ENCODE measurements around the gene RAB3GAP2. TPM values are rescaled to one million over a fixed set of nuclear protein-coding genes. Genes with fewer than 3 reads are reported as not detected.
"Not testable (repeated sequence)": the region's sequence is repeated elsewhere in the genome, so short reads cannot be mapped to it uniquely, and the experiment has no call there.

The RAB3GAP2 gene
- total RNA-seq, 1 donor from 2014 or later: 51.2 TPM

DNA sequence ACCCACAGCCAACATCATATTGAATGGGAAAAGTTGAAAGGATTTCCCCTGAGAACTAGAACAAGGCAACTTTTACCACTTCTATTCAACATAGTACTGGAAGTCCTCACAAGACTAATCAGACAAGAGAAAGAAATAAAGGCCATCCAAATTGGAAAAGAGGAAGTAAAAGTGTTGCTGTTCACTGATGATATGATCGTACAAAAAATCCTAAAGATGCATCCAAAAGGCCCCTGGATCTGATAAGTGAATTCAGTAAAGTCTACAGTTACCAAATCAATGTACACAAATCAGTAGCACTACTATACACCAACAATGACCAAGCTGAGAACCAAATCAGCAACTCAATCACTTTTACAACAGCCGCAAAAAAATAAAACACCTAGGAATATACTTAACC is 28.3 kb downstream of the RAB3GAP2 start:
- H3K27ac Mint-ChIP-seq: no peak overlapping the region
- no peaks in the 10 kb centered on the region for H3K4me1 Mint-ChIP-seq (ENCODE audit: unreplicated experiment)
- peaks cover 11% of the 10 kb centered on the region for H3K9me3 Mint-ChIP-seq
- no peak overlapping the region for H3K4me3 Mint-ChIP-seq
- no peak for TF ChIP-seq CTCF (conservative IDR thresholded peaks at IDR 0.05)
- peaks cover 40% of the 10 kb centered on the region for H3K36me3 Mint-ChIP-seq
- no peaks in the 10 kb centered on the region for H3K27me3 Mint-ChIP-seq
- no peak for DNase-seq (ENCODE audit: extremely low spot score, unreplicated experiment)

- no peaks in the 10 kb centered on the region for H3K27me3 Mint-ChIP-seq
Observed at GRCh38 chr1:220241072-220241663, 31.1 kb downstream of the RAB3GAP2 start.

GRCh38 chr1:220239966-220240365 is 32.3 kb downstream of the RAB3GAP2 start:
- H3K4me3 Mint-ChIP-seq: no peak overlapping the region
- no peak for DNase-seq (ENCODE audit: extremely low spot score, unreplicated experiment)
- TF ChIP-seq CTCF (conservative IDR thresholded peaks at IDR 0.05): no peak
- H3K4me1 Mint-ChIP-seq (ENCODE audit: unreplicated experiment): no peaks in the 10 kb centered on the region
- H3K27me3 Mint-ChIP-seq: no peaks in the 10 kb centered on the region
- peaks cover 5% of the 10 kb centered on the region for H3K9me3 Mint-ChIP-seq
- H3K36me3 Mint-ChIP-seq: peaks cover 17% of the 10 kb centered on the region
- H3K27ac Mint-ChIP-seq: no peak overlapping the region

More at GRCh38 chr1:220241072-220241663, 31.1 kb downstream of the RAB3GAP2 start:
- H3K27ac Mint-ChIP-seq: no peak overlapping the region
- H3K9me3 Mint-ChIP-seq: peaks cover 6% of the 10 kb centered on the region
- no peak for TF ChIP-seq CTCF (conservative IDR thresholded peaks at IDR 0.05)
- H3K36me3 Mint-ChIP-seq: peaks cover 23% of the 10 kb centered on the region
- DNase-seq (ENCODE audit: extremely low spot score, unreplicated experiment): no peak
- no peaks in the 10 kb centered on the region for H3K4me1 Mint-ChIP-seq (ENCODE audit: unreplicated experiment)
- no peak overlapping the region for H3K4me3 Mint-ChIP-seq

DNA sequence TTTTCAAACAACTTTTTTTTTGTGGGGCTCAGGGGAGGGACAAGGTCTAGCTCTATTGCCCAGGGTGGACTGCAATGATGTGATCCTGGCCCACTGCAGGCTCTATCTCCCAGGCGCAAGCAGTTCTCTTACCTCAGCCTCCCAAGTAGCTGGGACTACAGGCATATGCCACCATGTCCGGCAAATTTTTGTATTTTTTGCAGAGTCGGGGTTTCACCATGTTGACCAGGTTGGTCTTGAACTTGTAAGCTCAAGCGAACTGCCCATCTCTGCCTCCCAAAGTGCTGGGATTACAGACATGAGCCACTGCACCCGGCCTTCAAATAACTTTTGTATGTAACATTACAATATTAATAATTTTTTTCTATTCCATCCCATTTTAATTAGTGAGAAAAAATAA is 33.0 kb downstream of the RAB3GAP2 start:
- Mint-ChIP-seq H3K36me3 (peaks cover 10% of the 10 kb centered on the region), H3K4me1 (ENCODE audit: unreplicated experiment) (no peaks in the 10 kb centered on the region), H3K4me3 (no peak overlapping the region), H3K9me3 (no peaks in the 10 kb centered on the region), H3K27me3 (no peaks in the 10 kb centered on the region), H3K27ac (no peak overlapping the region)
- TF ChIP-seq CTCF (conservative IDR thresholded peaks at IDR 0.05): no peak
- no peak for DNase-seq (ENCODE audit: extremely low spot score, unreplicated experiment)

DNA sequence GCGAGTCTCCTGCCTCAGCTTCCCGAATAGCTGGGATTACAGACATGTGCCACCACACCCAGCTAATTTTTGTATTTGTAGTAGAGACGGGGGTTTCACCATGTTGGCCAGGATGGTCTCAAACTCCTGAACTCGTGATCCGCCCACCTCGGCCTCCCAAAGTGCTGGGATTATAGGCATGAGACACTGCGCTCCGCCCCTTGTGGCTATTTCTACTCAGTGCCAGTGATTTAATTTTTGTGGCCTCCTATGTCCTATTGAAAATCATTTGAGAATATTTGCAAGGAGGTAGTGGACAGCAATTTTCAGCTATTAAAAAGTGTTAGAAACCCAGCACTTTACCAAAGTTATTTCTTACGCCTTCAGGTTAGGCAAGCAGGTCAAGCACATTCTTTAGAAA is 36.0 kb downstream of the RAB3GAP2 start:
- H3K27me3 Mint-ChIP-seq; H3K27ac Mint-ChIP-seq; H3K9me3 Mint-ChIP-seq; H3K4me3 Mint-ChIP-seq; DNase-seq (ENCODE audit: extremely low spot score, unreplicated experiment); H3K36me3 Mint-ChIP-seq; H3K4me1 Mint-ChIP-seq (ENCODE audit: unreplicated experiment): not testable (repeated sequence)

GRCh38 chr1:220235462-220235861 is 36.8 kb downstream of the RAB3GAP2 start:
- TF ChIP-seq CTCF (conservative IDR thresholded peaks at IDR 0.05): no peak
- no peak overlapping the region for H3K27ac Mint-ChIP-seq
- no peaks in the 10 kb centered on the region for H3K9me3 Mint-ChIP-seq
- DNase-seq (ENCODE audit: extremely low spot score, unreplicated experiment): no peak
- no peaks in the 10 kb centered on the region for H3K4me1 Mint-ChIP-seq (ENCODE audit: unreplicated experiment)
- H3K27me3 Mint-ChIP-seq: no peaks in the 10 kb centered on the region
- H3K4me3 Mint-ChIP-seq: no peak overlapping the region
- peaks cover 12% of the 10 kb centered on the region for H3K36me3 Mint-ChIP-seq
